Superior temporal gyrus (tissue), 1 donor: ENCODE results near the gene KLHL11.
A peak's percentile ranks its signal among the peaks of the same experiment; 100 is the strongest.
"Not testable (repeated sequence)": the region's sequence is repeated elsewhere in the genome, so short reads cannot be mapped to it uniquely, and the experiment has no call there.

Experiments used
- DNase-seq: peaks from one replicate; pipeline ENCODE4 v3.0.0-alpha.2; 2016; ENCODE audit errors: extremely low spot score

KLHL11 gene

DNA sequence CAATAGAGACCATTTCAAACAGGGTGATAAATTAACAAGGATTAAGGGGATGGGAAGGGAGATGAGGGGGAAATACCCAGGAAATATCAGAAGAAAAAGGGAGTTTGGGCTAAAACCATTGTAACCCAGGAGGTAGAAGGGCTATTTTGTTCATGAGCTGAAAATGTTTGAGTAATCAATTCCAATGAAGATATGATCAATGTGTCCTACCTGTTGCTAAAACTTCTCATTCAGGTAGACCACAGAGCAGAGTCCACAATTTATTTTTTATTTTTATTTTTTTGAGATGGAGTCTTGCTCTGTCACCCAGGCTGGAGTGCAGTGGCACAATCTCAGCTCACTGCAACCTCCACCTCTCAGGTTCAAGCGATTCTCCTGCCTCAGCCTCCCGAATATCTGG, 25.8 kb downstream of the KLHL11 start:
- DNase-seq = not testable (repeated sequence)

- DNase-seq = no peak
Measured at GRCh38 chr17:41837761-41838538, 27.3 kb downstream of the KLHL11 start, which contains the start of gene KLHL10. TSS of gene KLHL10 (plus strand) at chr17:41837825. CDS start at chr17:41837933, 108 bp downstream.

GRCh38 chr17:41836550-41837196, 28.6 kb downstream of the KLHL11 start:
- no peak for DNase-seq

GRCh38 chr17:41835800-41836549, 29.2 kb downstream of the KLHL11 start, which contains the start of gene NT5C3B:
TSS of gene NT5C3B (minus strand) at chr17:41836232. CDS start at chr17:41836193, 39 bp downstream.
- peak; percentile 51 for DNase-seq

GRCh38 chr17:41835214-41835799, 29.9 kb downstream of the KLHL11 start:
- no peak for DNase-seq

GRCh38 chr17:41829961-41830360, 35.3 kb downstream of the KLHL11 start:
- DNase-seq = not testable (repeated sequence)

DNA sequence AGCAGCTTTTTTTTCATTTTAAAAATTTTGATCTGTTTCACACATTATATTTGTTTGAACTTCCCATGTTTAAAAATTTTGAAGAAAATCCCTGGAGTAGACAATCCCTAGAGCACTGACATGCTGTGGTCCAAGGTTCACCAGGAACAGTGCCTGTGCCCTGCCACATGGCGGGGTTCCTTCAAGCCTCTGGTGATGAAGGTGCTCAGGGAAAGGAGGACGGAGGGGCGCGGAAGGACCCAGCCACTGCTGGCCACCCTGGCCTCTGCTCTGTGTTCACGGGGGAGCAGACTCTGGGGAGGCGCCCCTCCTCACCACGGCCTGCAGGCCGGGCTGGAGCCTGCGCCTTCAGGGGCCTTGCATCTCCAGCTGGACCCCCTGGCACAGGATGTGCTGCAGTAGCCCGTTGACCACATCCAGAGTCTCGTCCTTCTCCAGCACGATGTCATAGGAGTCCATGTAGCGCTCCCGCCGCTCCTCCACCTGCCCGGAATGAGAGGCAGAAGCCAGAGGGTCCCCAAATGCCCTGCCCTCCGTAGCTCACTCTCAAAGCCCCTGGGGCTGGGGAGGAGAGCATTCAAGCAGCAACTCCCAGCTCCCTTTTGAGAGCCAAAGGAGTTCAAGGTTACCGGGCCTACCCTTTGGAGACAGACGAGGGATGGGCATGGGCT, 39.9 kb downstream of the KLHL11 start:
- DNase-seq = no peak

DNA sequence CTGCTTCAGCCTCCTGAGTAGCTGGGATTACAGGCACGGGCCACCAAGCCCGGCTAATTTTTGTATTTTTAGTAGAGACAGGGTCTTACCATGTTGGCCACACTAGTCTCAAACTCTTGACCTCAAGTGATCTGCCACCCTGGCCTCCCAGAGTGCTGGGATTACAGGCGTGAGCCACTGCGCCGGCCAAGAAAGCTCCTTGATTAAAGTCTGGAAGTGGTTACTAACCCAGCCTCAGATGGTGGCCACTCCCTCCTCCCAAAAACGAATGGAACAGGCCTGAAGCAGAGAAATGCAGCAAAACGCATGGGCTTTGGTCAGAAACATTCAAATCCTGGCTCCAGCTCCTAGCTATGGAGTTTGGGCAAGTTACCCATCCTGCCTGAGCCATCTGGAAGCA, 41.1 kb downstream of the KLHL11 start:
- no peak for DNase-seq

DNA sequence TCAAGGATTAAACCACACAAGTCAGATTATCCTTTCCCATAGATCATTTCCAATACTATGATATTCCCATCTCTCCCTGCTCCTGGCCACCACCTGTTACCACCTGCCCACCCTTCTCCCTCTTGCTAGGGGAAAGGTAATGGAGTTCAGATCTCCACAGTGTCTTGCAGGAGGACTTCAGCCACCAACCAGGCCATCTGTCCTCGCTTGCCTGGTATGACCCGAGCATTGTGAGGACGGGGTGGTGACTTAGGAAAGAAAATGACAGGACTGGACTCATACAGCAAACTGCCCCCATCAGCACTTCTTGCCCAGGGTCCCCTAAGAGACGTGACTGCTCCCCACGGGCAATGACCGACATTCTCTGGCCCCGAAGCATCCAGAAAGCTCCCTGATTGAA, 41.6 kb downstream of the KLHL11 start:
- DNase-seq = no peak

GRCh38 chr17:41823141-41823524, 42.1 kb downstream of the KLHL11 start:
- no peak for DNase-seq

DNA sequence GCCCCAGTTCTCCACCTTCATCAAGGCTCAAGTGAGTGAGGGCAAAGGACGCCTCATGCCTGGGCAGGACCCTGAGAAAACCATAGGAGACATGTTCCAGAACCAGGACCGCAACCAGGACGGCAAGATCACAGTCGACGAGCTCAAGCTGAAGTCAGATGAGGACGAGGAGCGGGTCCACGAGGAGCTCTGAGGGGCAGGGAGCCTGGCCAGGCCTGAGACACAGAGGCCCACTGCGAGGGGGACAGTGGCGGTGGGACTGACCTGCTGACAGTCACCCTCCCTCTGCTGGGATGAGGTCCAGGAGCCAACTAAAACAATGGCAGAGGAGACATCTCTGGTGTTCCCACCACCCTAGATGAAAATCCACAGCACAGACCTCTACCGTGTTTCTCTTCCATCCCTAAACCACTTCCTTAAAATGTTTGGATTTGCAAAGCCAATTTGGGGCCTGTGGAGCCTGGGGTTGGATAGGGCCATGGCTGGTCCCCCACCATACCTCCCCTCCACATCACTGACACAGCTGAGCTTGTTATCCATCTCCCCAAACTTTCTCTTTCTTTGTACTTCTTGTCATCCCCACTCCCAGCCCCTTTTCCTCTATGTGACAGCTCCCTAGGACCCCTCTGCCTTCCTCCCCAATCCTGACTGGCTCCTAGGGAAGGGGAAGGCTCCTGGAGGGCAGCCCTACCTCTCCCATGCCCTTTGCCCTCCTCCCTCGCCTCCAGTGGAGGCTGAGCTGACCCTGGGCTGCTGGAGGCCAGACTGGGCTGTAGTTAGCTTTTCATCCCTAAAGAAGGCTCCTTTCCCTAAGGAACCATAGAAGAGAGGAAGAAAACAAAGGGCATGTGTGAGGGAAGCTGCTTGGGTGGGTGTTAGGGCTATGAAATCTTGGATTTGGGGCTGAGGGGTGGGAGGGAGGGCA, 42.7 kb downstream of the KLHL11 start:
- no peak for DNase-seq

DNA sequence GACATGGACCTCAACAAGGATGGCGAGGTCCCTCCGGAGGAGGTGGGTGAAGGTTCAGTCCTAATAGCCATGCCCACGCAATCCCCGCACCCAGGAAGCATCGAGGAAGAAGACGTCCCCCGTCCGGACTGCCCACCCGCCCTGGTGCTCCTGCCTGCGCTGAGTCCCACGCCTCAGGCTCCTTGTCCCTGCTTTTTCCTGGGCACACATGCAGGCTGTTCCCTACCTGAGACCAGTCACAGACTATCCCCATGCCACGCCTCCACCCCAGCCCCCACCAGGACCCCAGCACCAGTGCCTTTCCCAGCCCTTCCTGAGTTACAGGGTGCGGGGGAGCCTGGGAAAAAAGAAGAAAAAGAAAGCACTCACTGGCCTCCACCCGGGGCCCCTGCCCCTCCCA, 43.4 kb downstream of the KLHL11 start:
- no peak for DNase-seq

GRCh38 chr17:41818024-41818423, 47.2 kb downstream of the KLHL11 start:
- DNase-seq = no peak

- DNase-seq = no peak
Measured at GRCh38 chr17:41816637-41817320, 48.4 kb downstream of the KLHL11 start.

GRCh38 chr17:41814195-41814594, 51.0 kb downstream of the KLHL11 start:
- DNase-seq = no peak

GRCh38 chr17:41813699-41814124, 51.5 kb downstream of the KLHL11 start:
- DNase-seq = no peak

GRCh38 chr17:41813152-41813680, 52.0 kb downstream of the KLHL11 start:
- no peak for DNase-seq

GRCh38 chr17:41812381-41813151, 52.7 kb downstream of the KLHL11 start, which contains the start of gene FKBP10:
TSS of gene FKBP10 (plus strand) at chr17:41813004. CDS start at chr17:41813035, 31 bp downstream.
- DNase-seq = peak; percentile 35
